ENCODE measurements around the gene PTPRE. TPM values are rescaled to one million over a fixed set of nuclear protein-coding genes. Genes with fewer than 3 reads are reported as not detected.

PTPRE gene
- total RNA-seq, 1 experiment from 2014 or later: 3.1 TPM

DNA sequence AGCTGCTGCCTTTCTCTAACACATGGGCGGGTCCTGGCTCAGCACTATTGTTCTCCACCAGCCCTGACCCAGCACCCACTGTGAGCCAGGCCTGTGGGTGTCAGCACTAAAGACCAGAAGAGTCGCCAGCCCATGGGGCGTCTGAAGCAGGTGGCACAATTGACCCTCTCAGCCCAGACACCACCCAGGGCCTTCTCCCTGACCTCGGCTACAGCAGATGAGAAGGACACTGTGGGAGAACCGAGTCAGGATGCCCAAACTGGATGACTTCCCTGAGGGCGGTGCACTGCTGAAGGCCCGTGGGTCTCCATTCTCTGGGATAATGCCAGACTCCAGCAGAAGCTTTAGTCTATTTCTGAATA lies 122.4 kb downstream of the PTPRE start:
- no peaks in the 10 kb centered on the region for H3K9me3 Mint-ChIP-seq
- no peak for TF ChIP-seq CREB1 (CRISPR knock-in tag; IDR thresholded peaks at IDR 0.05)
- TF ChIP-seq, protein P1, sequence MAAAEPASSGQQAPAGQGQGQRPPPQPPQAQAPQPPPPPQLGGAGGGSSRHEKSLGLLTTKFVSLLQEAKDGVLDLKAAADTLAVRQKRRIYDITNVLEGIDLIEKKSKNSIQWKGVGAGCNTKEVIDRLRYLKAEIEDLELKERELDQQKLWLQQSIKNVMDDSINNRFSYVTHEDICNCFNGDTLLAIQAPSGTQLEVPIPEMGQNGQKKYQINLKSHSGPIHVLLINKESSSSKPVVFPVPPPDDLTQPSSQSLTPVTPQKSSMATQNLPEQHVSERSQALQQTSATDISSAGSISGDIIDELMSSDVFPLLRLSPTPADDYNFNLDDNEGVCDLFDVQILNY (CRISPR knock-in tag; IDR thresholded peaks at IDR 0.05): no peak
- TF ChIP-seq, protein P2, sequence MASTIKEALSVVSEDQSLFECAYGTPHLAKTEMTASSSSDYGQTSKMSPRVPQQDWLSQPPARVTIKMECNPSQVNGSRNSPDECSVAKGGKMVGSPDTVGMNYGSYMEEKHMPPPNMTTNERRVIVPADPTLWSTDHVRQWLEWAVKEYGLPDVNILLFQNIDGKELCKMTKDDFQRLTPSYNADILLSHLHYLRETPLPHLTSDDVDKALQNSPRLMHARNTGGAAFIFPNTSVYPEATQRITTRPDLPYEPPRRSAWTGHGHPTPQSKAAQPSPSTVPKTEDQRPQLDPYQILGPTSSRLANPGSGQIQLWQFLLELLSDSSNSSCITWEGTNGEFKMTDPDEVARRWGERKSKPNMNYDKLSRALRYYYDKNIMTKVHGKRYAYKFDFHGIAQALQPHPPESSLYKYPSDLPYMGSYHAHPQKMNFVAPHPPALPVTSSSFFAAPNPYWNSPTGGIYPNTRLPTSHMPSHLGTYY (CRISPR knock-in tag; IDR thresholded peaks at IDR 0.05): no peak
- TF ChIP-seq JUN (CRISPR knock-in tag; IDR thresholded peaks at IDR 0.05): no peak
- TF ChIP-seq, protein P3, sequence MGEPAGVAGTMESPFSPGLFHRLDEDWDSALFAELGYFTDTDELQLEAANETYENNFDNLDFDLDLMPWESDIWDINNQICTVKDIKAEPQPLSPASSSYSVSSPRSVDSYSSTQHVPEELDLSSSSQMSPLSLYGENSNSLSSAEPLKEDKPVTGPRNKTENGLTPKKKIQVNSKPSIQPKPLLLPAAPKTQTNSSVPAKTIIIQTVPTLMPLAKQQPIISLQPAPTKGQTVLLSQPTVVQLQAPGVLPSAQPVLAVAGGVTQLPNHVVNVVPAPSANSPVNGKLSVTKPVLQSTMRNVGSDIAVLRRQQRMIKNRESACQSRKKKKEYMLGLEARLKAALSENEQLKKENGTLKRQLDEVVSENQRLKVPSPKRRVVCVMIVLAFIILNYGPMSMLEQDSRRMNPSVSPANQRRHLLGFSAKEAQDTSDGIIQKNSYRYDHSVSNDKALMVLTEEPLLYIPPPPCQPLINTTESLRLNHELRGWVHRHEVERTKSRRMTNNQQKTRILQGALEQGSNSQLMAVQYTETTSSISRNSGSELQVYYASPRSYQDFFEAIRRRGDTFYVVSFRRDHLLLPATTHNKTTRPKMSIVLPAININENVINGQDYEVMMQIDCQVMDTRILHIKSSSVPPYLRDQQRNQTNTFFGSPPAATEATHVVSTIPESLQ (CRISPR knock-in tag; IDR thresholded peaks at IDR 0.05): no peak
- no peak for TF ChIP-seq NFYB (CRISPR knock-in tag; conservative IDR thresholded peaks at IDR 0.05; ENCODE audit: low read depth)
- TF ChIP-seq, protein P4, sequence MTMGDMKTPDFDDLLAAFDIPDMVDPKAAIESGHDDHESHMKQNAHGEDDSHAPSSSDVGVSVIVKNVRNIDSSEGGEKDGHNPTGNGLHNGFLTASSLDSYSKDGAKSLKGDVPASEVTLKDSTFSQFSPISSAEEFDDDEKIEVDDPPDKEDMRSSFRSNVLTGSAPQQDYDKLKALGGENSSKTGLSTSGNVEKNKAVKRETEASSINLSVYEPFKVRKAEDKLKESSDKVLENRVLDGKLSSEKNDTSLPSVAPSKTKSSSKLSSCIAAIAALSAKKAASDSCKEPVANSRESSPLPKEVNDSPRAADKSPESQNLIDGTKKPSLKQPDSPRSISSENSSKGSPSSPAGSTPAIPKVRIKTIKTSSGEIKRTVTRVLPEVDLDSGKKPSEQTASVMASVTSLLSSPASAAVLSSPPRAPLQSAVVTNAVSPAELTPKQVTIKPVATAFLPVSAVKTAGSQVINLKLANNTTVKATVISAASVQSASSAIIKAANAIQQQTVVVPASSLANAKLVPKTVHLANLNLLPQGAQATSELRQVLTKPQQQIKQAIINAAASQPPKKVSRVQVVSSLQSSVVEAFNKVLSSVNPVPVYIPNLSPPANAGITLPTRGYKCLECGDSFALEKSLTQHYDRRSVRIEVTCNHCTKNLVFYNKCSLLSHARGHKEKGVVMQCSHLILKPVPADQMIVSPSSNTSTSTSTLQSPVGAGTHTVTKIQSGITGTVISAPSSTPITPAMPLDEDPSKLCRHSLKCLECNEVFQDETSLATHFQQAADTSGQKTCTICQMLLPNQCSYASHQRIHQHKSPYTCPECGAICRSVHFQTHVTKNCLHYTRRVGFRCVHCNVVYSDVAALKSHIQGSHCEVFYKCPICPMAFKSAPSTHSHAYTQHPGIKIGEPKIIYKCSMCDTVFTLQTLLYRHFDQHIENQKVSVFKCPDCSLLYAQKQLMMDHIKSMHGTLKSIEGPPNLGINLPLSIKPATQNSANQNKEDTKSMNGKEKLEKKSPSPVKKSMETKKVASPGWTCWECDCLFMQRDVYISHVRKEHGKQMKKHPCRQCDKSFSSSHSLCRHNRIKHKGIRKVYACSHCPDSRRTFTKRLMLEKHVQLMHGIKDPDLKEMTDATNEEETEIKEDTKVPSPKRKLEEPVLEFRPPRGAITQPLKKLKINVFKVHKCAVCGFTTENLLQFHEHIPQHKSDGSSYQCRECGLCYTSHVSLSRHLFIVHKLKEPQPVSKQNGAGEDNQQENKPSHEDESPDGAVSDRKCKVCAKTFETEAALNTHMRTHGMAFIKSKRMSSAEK (CRISPR knock-in tag; IDR thresholded peaks at IDR 0.05; ENCODE audit: borderline replicate concordance): no peak
- CTCF ChIA-PET: interaction anchor here (1.3 kb wide), 1 partner anchor 18 kb away, joined by 4 read pairs; no protein-coding TSS in a partner anchor
- H3K36me3 Mint-ChIP-seq: no peaks in the 10 kb centered on the region
- no peak for ATAC-seq
- no peak overlapping the region for H3K4me3 Mint-ChIP-seq
- POLR2A ChIA-PET: no interaction called here
- peaks cover 5% of the 10 kb centered on the region; the same call in 1 of the 2 replicates for H3K4me1 Mint-ChIP-seq
- no peak overlapping the region for H3K27ac Mint-ChIP-seq
- H3K27me3 Mint-ChIP-seq (ENCODE audit: low read depth): no peaks in the 10 kb centered on the region
- DNase-seq (ENCODE audit: low spot score): no peak

DNA sequence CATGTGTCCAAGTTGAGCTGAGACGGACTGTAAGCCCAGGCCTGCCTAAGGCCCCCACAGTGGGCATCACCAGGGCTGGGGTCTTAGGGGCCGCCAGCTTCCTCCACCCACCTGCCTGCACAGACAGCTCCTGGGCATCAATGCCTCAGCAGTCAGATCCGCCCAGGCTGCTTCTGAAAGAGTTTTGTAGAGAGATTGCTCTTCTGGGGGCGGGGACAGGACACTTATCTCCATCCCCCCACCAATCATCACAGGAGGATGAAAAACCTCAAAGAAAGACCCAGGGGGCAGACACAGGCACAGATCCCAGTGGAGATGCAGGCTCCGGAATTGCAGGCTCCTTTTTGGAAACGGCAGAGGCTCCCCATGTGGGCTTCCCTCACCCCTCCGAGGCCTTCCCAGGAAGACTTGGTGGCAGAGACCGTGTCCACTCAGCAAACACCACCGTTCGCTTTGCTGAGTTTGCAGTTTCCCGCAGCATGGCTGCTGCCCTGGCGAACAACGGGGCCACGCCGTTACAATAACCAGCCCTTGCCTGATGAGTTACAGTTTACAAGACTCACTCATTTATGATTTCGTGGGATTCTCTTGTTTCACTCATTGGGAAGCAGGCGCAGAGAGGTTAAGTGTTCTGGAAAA lies 122.9 kb downstream of the PTPRE start:
- no peak for ATAC-seq
- no peak overlapping the region for H3K27ac Mint-ChIP-seq
- no peak overlapping the region for H3K4me3 Mint-ChIP-seq
- peaks cover 5% of the 10 kb centered on the region; the same call in 1 of the 2 replicates for H3K4me1 Mint-ChIP-seq
- DNase-seq (ENCODE audit: low spot score): no peak
- CTCF ChIA-PET: interaction anchor here (1.3 kb wide), 1 partner anchor 19 kb away, joined by 4 read pairs; no protein-coding TSS in a partner anchor
- H3K9me3 Mint-ChIP-seq: no peaks in the 10 kb centered on the region
- no peaks in the 10 kb centered on the region for H3K36me3 Mint-ChIP-seq
- TF ChIP-seq TEAD1 (CRISPR knock-in tag; IDR thresholded peaks at IDR 0.05): no peak
- no peaks in the 10 kb centered on the region for H3K27me3 Mint-ChIP-seq (ENCODE audit: low read depth)
- POLR2A ChIA-PET: no interaction called here

DNA sequence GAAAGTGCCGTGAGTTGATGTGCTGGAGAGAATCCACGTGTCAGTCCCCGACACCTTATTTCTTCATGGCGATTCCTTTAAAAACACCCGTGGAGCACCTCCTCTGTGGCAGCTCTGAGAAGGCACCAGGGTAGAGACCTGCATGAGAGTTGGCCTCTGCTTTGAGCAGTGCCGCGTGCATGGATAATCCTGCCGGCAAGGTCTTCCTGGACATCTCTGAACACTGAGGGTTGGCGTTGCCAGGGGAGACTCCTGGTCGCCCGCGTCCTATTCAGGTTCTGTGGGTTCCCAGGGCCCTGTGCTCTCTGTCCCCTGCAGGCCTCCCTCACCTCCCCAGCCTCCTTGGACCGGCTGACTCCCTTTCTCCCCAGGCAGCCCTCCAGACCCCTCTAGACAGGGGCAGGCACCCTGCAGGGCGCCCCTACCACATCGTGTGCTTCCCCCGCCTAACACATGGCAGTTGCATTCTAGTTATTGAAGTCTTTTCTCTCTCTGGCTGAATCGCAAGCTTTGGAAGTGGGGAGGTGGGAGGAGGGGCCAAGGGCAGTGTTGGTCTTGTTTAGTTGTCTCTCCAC lies 123.7 kb downstream of the PTPRE start:
- Mint-ChIP-seq H3K27me3 (ENCODE audit: low read depth) (no peaks in the 10 kb centered on the region), H3K27ac (no peak overlapping the region), H3K4me1 (peaks cover 8% of the 10 kb centered on the region), H3K4me3 (no peak overlapping the region), H3K36me3 (no peaks in the 10 kb centered on the region), H3K9me3 (no peaks in the 10 kb centered on the region)
- ChIA-PET POLR2A (no interaction called here), CTCF (interaction anchor here (0.7 to 1.0 kb wide), 3 partner anchors 19 to 48 kb away, joined by 3 to 4 read pairs (median 3); no protein-coding TSS in a partner anchor)
- ATAC-seq: no peak
- no peak for DNase-seq (ENCODE audit: low spot score)
- no peak for TF ChIP-seq NR1H2 (CRISPR knock-in tag; IDR thresholded peaks at IDR 0.05)
- no peak for TF ChIP-seq ZNF671 (CRISPR knock-in tag; IDR thresholded peaks at IDR 0.05)
- TF ChIP-seq, protein P5, sequence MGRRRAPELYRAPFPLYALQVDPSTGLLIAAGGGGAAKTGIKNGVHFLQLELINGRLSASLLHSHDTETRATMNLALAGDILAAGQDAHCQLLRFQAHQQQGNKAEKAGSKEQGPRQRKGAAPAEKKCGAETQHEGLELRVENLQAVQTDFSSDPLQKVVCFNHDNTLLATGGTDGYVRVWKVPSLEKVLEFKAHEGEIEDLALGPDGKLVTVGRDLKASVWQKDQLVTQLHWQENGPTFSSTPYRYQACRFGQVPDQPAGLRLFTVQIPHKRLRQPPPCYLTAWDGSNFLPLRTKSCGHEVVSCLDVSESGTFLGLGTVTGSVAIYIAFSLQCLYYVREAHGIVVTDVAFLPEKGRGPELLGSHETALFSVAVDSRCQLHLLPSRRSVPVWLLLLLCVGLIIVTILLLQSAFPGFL (CRISPR knock-in tag; IDR thresholded peaks at IDR 0.05; ENCODE audit: borderline replicate concordance): no peak
- TF ChIP-seq ZNF138 (CRISPR knock-in tag; conservative IDR thresholded peaks at IDR 0.05): no peak
- TF ChIP-seq, protein P6, sequence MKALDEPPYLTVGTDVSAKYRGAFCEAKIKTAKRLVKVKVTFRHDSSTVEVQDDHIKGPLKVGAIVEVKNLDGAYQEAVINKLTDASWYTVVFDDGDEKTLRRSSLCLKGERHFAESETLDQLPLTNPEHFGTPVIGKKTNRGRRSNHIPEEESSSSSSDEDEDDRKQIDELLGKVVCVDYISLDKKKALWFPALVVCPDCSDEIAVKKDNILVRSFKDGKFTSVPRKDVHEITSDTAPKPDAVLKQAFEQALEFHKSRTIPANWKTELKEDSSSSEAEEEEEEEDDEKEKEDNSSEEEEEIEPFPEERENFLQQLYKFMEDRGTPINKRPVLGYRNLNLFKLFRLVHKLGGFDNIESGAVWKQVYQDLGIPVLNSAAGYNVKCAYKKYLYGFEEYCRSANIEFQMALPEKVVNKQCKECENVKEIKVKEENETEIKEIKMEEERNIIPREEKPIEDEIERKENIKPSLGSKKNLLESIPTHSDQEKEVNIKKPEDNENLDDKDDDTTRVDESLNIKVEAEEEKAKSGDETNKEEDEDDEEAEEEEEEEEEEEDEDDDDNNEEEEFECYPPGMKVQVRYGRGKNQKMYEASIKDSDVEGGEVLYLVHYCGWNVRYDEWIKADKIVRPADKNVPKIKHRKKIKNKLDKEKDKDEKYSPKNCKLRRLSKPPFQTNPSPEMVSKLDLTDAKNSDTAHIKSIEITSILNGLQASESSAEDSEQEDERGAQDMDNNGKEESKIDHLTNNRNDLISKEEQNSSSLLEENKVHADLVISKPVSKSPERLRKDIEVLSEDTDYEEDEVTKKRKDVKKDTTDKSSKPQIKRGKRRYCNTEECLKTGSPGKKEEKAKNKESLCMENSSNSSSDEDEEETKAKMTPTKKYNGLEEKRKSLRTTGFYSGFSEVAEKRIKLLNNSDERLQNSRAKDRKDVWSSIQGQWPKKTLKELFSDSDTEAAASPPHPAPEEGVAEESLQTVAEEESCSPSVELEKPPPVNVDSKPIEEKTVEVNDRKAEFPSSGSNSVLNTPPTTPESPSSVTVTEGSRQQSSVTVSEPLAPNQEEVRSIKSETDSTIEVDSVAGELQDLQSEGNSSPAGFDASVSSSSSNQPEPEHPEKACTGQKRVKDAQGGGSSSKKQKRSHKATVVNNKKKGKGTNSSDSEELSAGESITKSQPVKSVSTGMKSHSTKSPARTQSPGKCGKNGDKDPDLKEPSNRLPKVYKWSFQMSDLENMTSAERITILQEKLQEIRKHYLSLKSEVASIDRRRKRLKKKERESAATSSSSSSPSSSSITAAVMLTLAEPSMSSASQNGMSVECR (CRISPR knock-in tag; IDR thresholded peaks at IDR 0.05; ENCODE audit: borderline replicate concordance): no peak
- TF ChIP-seq, protein P7, sequence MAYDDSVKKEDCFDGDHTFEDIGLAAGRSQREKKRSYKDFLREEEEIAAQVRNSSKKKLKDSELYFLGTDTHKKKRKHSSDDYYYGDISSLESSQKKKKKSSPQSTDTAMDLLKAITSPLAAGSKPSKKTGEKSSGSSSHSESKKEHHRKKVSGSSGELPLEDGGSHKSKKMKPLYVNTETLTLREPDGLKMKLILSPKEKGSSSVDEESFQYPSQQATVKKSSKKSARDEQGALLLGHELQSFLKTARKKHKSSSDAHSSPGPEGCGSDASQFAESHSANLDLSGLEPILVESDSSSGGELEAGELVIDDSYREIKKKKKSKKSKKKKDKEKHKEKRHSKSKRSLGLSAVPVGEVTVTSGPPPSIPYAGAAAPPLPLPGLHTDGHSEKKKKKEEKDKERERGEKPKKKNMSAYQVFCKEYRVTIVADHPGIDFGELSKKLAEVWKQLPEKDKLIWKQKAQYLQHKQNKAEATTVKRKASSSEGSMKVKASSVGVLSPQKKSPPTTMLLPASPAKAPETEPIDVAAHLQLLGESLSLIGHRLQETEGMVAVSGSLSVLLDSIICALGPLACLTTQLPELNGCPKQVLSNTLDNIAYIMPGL (CRISPR knock-in tag; IDR thresholded peaks at IDR 0.05): no peak
